Stimulated activated CD4-positive, alpha-beta T cell treated with anti-CD3 and anti-CD28 coated beads, Interleukin-15, amount 100 ng/mL, for 1 hour (primary cell): ENCODE results near the gene PHF21A.
A peak's percentile ranks its signal among the peaks of the same experiment; 100 is the strongest.
"Not testable (repeated sequence)": the region's sequence is repeated elsewhere in the genome, so short reads cannot be mapped to it uniquely, and the experiment has no call there.

ENCODE experiments used
- DNase-seq, 2 donors: peaks; one replicate each; pipeline ENCODE4 v3.0.0-alpha.2; 2020; ENCODE audit warnings: low read depth in 1 of 2, low spot score in 1 of 2

The PHF21A gene

GRCh38 chr11:45906096-45906682 lies 215.1 kb downstream of the PHF21A start:
- DNase-seq: no peak

- not testable (repeated sequence) for DNase-seq
These were observed 215.7 kb downstream of the PHF21A start for GRCh38 chr11:45905576-45905975.

GRCh38 chr11:45905095-45905494 lies 216.2 kb downstream of the PHF21A start:
- DNase-seq: no peak

GRCh38 chr11:45904309-45904915 lies 216.8 kb downstream of the PHF21A start:
- no peak for DNase-seq

- DNase-seq: no peak
These were observed 218.5 kb downstream of the PHF21A start for GRCh38 chr11:45902452-45903380.

- no peak for DNase-seq
These were observed 219.6 kb downstream of the PHF21A start for GRCh38 chr11:45901626-45902025.

GRCh38 chr11:45900916-45901617 lies 220.2 kb downstream of the PHF21A start:
- no peak for DNase-seq

- DNase-seq: not testable (repeated sequence)
These were observed 221.0 kb downstream of the PHF21A start for GRCh38 chr11:45900175-45900800.

GRCh38 chr11:45899448-45900174 lies 221.6 kb downstream of the PHF21A start:
- DNase-seq: peak in 1 of 2 donors; percentile 41

- DNase-seq: no peak
These were observed 222.2 kb downstream of the PHF21A start for GRCh38 chr11:45899086-45899447.

GRCh38 chr11:45897556-45897955 lies 223.7 kb downstream of the PHF21A start:
- DNase-seq: no peak

- DNase-seq: no peak
These were observed 224.8 kb downstream of the PHF21A start for GRCh38 chr11:45896422-45896984.

GRCh38 chr11:45895553-45896259 lies 225.5 kb downstream of the PHF21A start:
- no peak for DNase-seq

GRCh38 chr11:45894555-45895247 lies 226.6 kb downstream of the PHF21A start:
- no peak for DNase-seq

- DNase-seq: no peak
These were observed 228.4 kb downstream of the PHF21A start for GRCh38 chr11:45892856-45893255.

GRCh38 chr11:45890886-45891550 lies 230.2 kb downstream of the PHF21A start:
- DNase-seq: no peak

GRCh38 chr11:45889966-45890365 lies 231.3 kb downstream of the PHF21A start:
- no peak for DNase-seq

GRCh38 chr11:45889555-45889954 lies 231.7 kb downstream of the PHF21A start:
- DNase-seq: no peak
